IMR-90 (cell line): ENCODE results near the gene KPTN.

Experiments
- BHLHE40 ChIP-seq: fragments of 150-350 bp; IDR thresholded peaks from 2 replicates; pipeline ENCODE4 v1.6.1; 2016; ENCODE audit warnings: mild to moderate bottlenecking, low read depth, low read length
- CEBPB ChIP-seq: IDR thresholded peaks from 2 replicates; pipeline ENCODE4 v1.6.1; 2012; ENCODE audit warnings: low read depth, low read length, improper control_type of control experiment
- CHD1 ChIP-seq: IDR thresholded peaks from 2 replicates; pipeline ENCODE4 v1.6.1; 2012; ENCODE audit warnings: low read depth, low read length, improper control_type of control experiment
- CTCF ChIP-seq: conservative IDR thresholded peaks from 2 replicates; pipeline ENCODE4 v1.5.1; 2012; ENCODE audit warnings: mild to moderate bottlenecking, low read depth, low read length, improper control_type of control experiment
- ELK1 ChIP-seq: fragments of 150-350 bp; IDR thresholded peaks from 2 replicates; pipeline ENCODE4 v1.6.1; 2016; ENCODE audit warnings: low read depth, mild to moderate bottlenecking, low read length, moderate library complexity, borderline replicate concordance
- FOS ChIP-seq: fragments of 150-350 bp; IDR thresholded peaks from 2 replicates; pipeline ENCODE4 v1.6.1; 2016; ENCODE audit warnings: low read depth, low read length
- MAZ ChIP-seq: IDR thresholded peaks from 2 replicates; pipeline ENCODE4 v1.6.1; 2012; ENCODE audit warnings: low read depth, mild to moderate bottlenecking, low read length, improper control_type of control experiment, moderate library complexity, borderline replicate concordance
- MXI1 ChIP-seq: IDR thresholded peaks from 2 replicates; pipeline ENCODE4 v1.6.1; 2012; ENCODE audit warnings: low read depth, mild to moderate bottlenecking, low read length, moderate library complexity, borderline replicate concordance
- NFE2L2 ChIP-seq: fragments of 150-350 bp; IDR thresholded peaks from 2 replicates; pipeline ENCODE4 v1.6.1; 2016; ENCODE audit warnings: low read depth, mild to moderate bottlenecking, low read length
- POLR2A ChIP-seq: IDR thresholded peaks from 2 replicates; pipeline ENCODE4 v1.6.1; 2012; ENCODE audit warnings: mild to moderate bottlenecking, low read depth, low read length
- RAD21 ChIP-seq: IDR thresholded peaks from 2 replicates; pipeline ENCODE4 v1.6.1; 2012; ENCODE audit warnings: low read length, improper control_type of control experiment
- RFX5 ChIP-seq: IDR thresholded peaks from 2 replicates; pipeline ENCODE4 v1.8.0; 2012; ENCODE audit warnings: low read depth, mild to moderate bottlenecking, low read length, moderate library complexity
- SMC3 ChIP-seq: fragments of 150-350 bp; IDR thresholded peaks from 2 replicates; pipeline ENCODE4 v1.6.1; 2016; ENCODE audit warnings: low read depth, mild to moderate bottlenecking, antibody characterized with exemption, low read length, moderate library complexity
- USF2 ChIP-seq: fragments of 150-350 bp; IDR thresholded peaks from 2 replicates; pipeline ENCODE4 v1.6.1; 2017; ENCODE audit warnings: mild to moderate bottlenecking, antibody characterized with exemption, low read length, low read depth

- TF ChIP-seq POLR2A: no peak
- TF ChIP-seq CTCF: no peak
- TF ChIP-seq RAD21: no peak
- TF ChIP-seq USF2: no peak
- no peak for TF ChIP-seq BHLHE40
- TF ChIP-seq NFE2L2: no peak
- TF ChIP-seq SMC3: no peak
- no peak for TF ChIP-seq FOS
- TF ChIP-seq ELK1: no peak
- TF ChIP-seq CEBPB: no peak
- no peak for TF ChIP-seq MXI1
- no peak for TF ChIP-seq RFX5
- no peak for TF ChIP-seq CHD1
- TF ChIP-seq MAZ: no peak
Measured at GRCh38 chr19:47498561-47498960, 14.5 kb upstream of the KPTN start.
